ENCODE measurements around the gene PLK5.

PLK5 gene

DNA sequence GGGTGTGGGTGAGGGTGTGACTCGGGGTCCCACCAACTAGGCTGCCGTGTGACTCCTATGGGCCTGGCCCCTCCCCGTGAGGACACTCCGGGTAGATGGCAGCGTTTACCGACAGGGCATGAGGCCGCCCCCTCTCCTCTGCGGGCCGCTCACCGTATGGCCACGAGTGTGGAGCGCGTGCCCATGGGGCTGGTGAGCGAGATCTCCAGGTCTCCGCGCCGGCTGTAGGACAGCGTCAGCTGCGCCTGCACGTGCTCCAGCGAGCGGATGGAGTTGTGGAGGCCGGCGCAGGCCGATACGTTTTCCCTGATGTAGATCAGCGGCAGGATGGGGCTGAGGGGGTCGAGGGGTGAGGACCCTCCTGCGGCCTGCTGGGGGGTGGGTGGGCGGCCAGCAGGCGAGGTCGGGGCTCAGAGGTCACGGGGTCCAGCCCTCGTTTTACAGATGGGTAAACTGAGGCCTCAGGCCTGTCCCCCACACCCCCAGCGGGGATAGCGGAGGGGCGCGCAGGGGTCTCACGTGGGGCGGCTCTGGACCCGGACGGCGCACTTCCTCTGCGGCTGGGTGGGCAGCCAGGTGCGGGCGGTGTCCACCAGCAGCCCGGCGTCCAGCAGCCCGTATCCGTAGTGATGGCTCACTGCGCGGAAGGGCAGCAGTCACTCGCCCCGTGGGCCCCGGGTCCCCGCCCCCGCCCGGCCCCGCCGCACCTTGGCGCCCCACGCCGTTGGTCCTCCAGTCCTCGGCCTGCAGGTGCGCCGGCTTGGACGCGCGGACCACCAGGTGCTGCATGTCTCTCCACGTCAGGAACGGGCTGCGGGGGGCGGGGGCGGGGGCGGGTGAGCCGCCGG lies 40.5 kb upstream of the PLK5 start:
- TF ChIP-seq ISL1 (CRISPR knock-in tag; IDR thresholded peaks at IDR 0.05) (no peak), ZNF565 (CRISPR knock-in tag; conservative IDR thresholded peaks at IDR 0.05; ENCODE audit: low read depth) (no peak), GLIS3 (CRISPR knock-in tag; IDR thresholded peaks at IDR 0.05) (no peak), ZNF70 (CRISPR knock-in tag; IDR thresholded peaks at IDR 0.05) (no peak)
- ATAC-seq = no peak

GRCh38 chr19:1483979-1484428 lies 39.9 kb upstream of the PLK5 start:
- no peak for TF ChIP-seq SNAI2 (CRISPR knock-in tag; IDR thresholded peaks at IDR 0.05)
- TF ChIP-seq TOX (CRISPR knock-in tag; IDR thresholded peaks at IDR 0.05; ENCODE audit: borderline replicate concordance) = no peak
- no peak for TF ChIP-seq ZNF565 (CRISPR knock-in tag; conservative IDR thresholded peaks at IDR 0.05; ENCODE audit: low read depth)
- no peak for TF ChIP-seq ESRRG (CRISPR knock-in tag; IDR thresholded peaks at IDR 0.05)
- TF ChIP-seq TSHZ2 (CRISPR knock-in tag; IDR thresholded peaks at IDR 0.05) = no peak
- no peak for TF ChIP-seq ISL1 (CRISPR knock-in tag; IDR thresholded peaks at IDR 0.05)
- TF ChIP-seq RARB (CRISPR knock-in tag; IDR thresholded peaks at IDR 0.05) = no peak
- TF ChIP-seq CSDC2 (CRISPR knock-in tag; IDR thresholded peaks at IDR 0.05) = no peak
- no peak for TF ChIP-seq POU6F1 (CRISPR knock-in tag; IDR thresholded peaks at IDR 0.05; ENCODE audit: borderline replicate concordance, low read depth)
- TF ChIP-seq PPARA (CRISPR knock-in tag; IDR thresholded peaks at IDR 0.05; ENCODE audit: borderline replicate concordance) = no peak
- TF ChIP-seq GLIS3 (CRISPR knock-in tag; IDR thresholded peaks at IDR 0.05) = no peak
- TF ChIP-seq ZFP3 (CRISPR knock-in tag; IDR thresholded peaks at IDR 0.05) = no peak
- no peak for TF ChIP-seq ZNF70 (CRISPR knock-in tag; IDR thresholded peaks at IDR 0.05)
- no peak for TF ChIP-seq ZNF8 (CRISPR knock-in tag; IDR thresholded peaks at IDR 0.05)
- TF ChIP-seq OSR1 (CRISPR knock-in tag; IDR thresholded peaks at IDR 0.05) = no peak
- no peak for TF ChIP-seq ARNTL (CRISPR knock-in tag; IDR thresholded peaks at IDR 0.05; ENCODE audit: borderline replicate concordance, low read depth)
- TF ChIP-seq, protein P1, sequence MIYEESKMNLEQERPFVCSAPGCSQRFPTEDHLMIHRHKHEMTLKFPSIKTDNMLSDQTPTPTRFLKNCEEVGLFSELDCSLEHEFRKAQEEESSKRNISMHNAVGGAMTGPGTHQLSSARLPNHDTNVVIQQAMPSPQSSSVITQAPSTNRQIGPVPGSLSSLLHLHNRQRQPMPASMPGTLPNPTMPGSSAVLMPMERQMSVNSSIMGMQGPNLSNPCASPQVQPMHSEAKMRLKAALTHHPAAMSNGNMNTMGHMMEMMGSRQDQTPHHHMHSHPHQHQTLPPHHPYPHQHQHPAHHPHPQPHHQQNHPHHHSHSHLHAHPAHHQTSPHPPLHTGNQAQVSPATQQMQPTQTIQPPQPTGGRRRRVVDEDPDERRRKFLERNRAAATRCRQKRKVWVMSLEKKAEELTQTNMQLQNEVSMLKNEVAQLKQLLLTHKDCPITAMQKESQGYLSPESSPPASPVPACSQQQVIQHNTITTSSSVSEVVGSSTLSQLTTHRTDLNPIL (CRISPR knock-in tag; IDR thresholded peaks at IDR 0.05; ENCODE audit: low read depth) = no peak
- no peak for ATAC-seq

GRCh38 chr19:1486720-1487575 lies 36.9 kb upstream of the PLK5 start:
- ATAC-seq = no peak
- TF ChIP-seq ISL1 (CRISPR knock-in tag; IDR thresholded peaks at IDR 0.05) (no peak), TSHZ2 (CRISPR knock-in tag; IDR thresholded peaks at IDR 0.05) (no peak), ZFP30 (CRISPR knock-in tag; IDR thresholded peaks at IDR 0.05) (no peak)
- TF ChIP-seq, protein P2, sequence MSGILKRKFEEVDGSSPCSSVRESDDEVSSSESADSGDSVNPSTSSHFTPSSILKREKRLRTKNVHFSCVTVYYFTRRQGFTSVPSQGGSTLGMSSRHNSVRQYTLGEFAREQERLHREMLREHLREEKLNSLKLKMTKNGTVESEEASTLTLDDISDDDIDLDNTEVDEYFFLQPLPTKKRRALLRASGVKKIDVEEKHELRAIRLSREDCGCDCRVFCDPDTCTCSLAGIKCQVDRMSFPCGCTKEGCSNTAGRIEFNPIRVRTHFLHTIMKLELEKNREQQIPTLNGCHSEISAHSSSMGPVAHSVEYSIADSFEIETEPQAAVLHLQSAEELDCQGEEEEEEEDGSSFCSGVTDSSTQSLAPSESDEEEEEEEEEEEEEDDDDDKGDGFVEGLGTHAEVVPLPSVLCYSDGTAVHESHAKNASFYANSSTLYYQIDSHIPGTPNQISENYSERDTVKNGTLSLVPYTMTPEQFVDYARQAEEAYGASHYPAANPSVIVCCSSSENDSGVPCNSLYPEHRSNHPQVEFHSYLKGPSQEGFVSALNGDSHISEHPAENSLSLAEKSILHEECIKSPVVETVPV (CRISPR knock-in tag; IDR thresholded peaks at IDR 0.05) = no peak

Data from SK-N-SH treated with all-trans-retinoic acid at 6 μM for 48 hours (cell line).